K562 (cell line): ENCODE measurements around the gene GCK. TPM values are rescaled to one million over a fixed set of nuclear protein-coding genes. Genes with fewer than 3 reads are reported as not detected.

Experiments
- BACH1 ChIP-seq: fragments of 200-800 bp; sonication (Bioruptor generic); IDR thresholded peaks from 2 replicates; pipeline ENCODE4 v1.6.1; 2016; ENCODE audit warnings: missing genetic modification characterization, missing compliant biosample characterization
- BRCA1 ChIP-seq, 2 experiments: fragments of 450-650 bp in 1 of 2; sonication (generic) in 1 of 2; formaldehyde crosslinking in 1 of 2; IDR thresholded peaks; 2 replicates each; pipeline versions ENCODE4 v1.5.0 to v1.6.1; 2017 to 2020; ENCODE audit warnings: mild to moderate bottlenecking in 1 of 2, missing genetic modification reagents in 1 of 2
- CCAR2 ChIP-seq: fragments of 200-400 bp; formaldehyde crosslinking; IDR thresholded peaks from 2 replicates; pipeline ENCODE4 v1.6.1; 2017; ENCODE audit warnings: mild to moderate bottlenecking, low read depth, low read length
- CHD4 ChIP-seq: fragments of 200-600 bp; sonication (generic); IDR thresholded peaks from 3 replicates; pipeline ENCODE4 v1.6.1; 2012; ENCODE audit warnings: low read depth, mild to moderate bottlenecking, mixed read lengths, low read length, inconsistent platforms; ENCODE audit not compliant: insufficient read depth, insufficient replicate concordance, poor library complexity, severe bottlenecking
- EP300 ChIP-seq: IDR thresholded peaks from 2 replicates; pipeline ENCODE4 v1.6.1; 2012; ENCODE audit warnings: low read length, improper control_type of control experiment
- EZH2 ChIP-seq: IDR thresholded peaks from 2 replicates; pipeline ENCODE4 v1.6.1; 2012; ENCODE audit warnings: low read depth, mild to moderate bottlenecking, inconsistent platforms, low read length, borderline replicate concordance
- HDAC2 ChIP-seq: fragments of 450-650 bp; IDR thresholded peaks from 2 replicates; pipeline ENCODE4 v1.6.1; 2016; ENCODE audit warnings: mild to moderate bottlenecking
- JUNB ChIP-seq: fragments of 450-650 bp; formaldehyde crosslinking; conservative IDR thresholded peaks from 2 replicates; pipeline ENCODE4 v1.4.0; 2020; ENCODE audit warnings: mild to moderate bottlenecking
- MCM7 ChIP-seq, 2 experiments: fragments of 450-650 bp; IDR thresholded peaks; 2 replicates each; pipeline ENCODE4 v1.6.1; 2016 to 2018
- NCOA2 ChIP-seq, 2 experiments: fragments of 450-650 bp; IDR thresholded peaks; 2 replicates each; pipeline ENCODE4 v1.6.1; 2018; ENCODE audit warnings: mild to moderate bottlenecking in 2 of 2, moderate library complexity in 1 of 2; ENCODE audit not compliant: partially characterized antibody in 2 of 2
- NCOA4 ChIP-seq: fragments of 450-650 bp; IDR thresholded peaks from 2 replicates; pipeline ENCODE4 v1.6.1; 2018; ENCODE audit warnings: mild to moderate bottlenecking; ENCODE audit not compliant: partially characterized antibody
- NFATC3 ChIP-seq: fragments of 450-650 bp; IDR thresholded peaks from 2 replicates; pipeline ENCODE4 v1.6.1; 2017; ENCODE audit warnings: mild to moderate bottlenecking
- NONO ChIP-seq, 2 experiments: fragments of 200-400 bp in 1 of 2; fragments of 450-650 bp in 1 of 2; formaldehyde crosslinking in 1 of 2; IDR thresholded peaks; 2 replicates each; pipeline ENCODE4 v1.6.1; 2017; ENCODE audit warnings: low read depth in 2 of 2, mild to moderate bottlenecking in 2 of 2, moderate library complexity in 2 of 2, low read length in 1 of 2
- RBM34 ChIP-seq: fragments of 200-400 bp; formaldehyde crosslinking; IDR thresholded peaks from 2 replicates; pipeline ENCODE4 v1.6.1; 2018; ENCODE audit warnings: low read length, borderline replicate concordance; ENCODE audit not compliant: insufficient read depth
- RFX5 ChIP-seq: IDR thresholded peaks from 2 replicates; pipeline ENCODE4 v1.6.1; 2011; ENCODE audit warnings: low read depth, mild to moderate bottlenecking, improper control_type of control experiment, low read length
- SAFB ChIP-seq: fragments of 200-400 bp; formaldehyde crosslinking; IDR thresholded peaks from 2 replicates; pipeline ENCODE4 v1.6.1; 2017; ENCODE audit warnings: low read depth, low read length, borderline replicate concordance
- SETDB1 ChIP-seq: IDR thresholded peaks from one replicate; pipeline ENCODE4 v1.6.1; 2012; ENCODE audit warnings: low read length, control low read depth, inconsistent platforms
- SRF ChIP-seq, 2 experiments: fragments of 250-450, 450-650 bp in 1 of 2; sonication (Bioruptor Pico) in 1 of 2; sonication (generic) in 1 of 2; formaldehyde crosslinking; IDR thresholded peaks; 2 replicates each; pipeline versions ENCODE4 v1.5.0 to v1.5.1; 2020 to 2022; ENCODE audit warnings: mild to moderate bottlenecking in 1 of 2, missing genetic modification reagents in 1 of 2
- TAL1 ChIP-seq: fragments of 450-650 bp; IDR thresholded peaks from 2 replicates; pipeline ENCODE4 v1.6.1; 2016; ENCODE audit warnings: mild to moderate bottlenecking
- TSC22D4 ChIP-seq: fragments of 450-650 bp; IDR thresholded peaks from 2 replicates; pipeline ENCODE4 v1.6.1; 2016; ENCODE audit warnings: missing genetic modification characterization, missing biosample characterization, control low read depth
- ZFPM2 ChIP-seq: fragments of 250-450 bp; sonication (Bioruptor Pico); IDR thresholded peaks from 2 replicates; pipeline ENCODE4 v1.5.1; 2022; ENCODE audit warnings: mild to moderate bottlenecking
- ZNF165 ChIP-seq: fragments of 250-450 bp; sonication (Bioruptor Pico); IDR thresholded peaks from 2 replicates; pipeline ENCODE4 v1.4.0; 2020; ENCODE audit warnings: borderline replicate concordance
- ZNF232 ChIP-seq: sonication (generic); formaldehyde crosslinking; IDR thresholded peaks from 2 replicates; pipeline ENCODE4 v1.8.0; 2022; ENCODE audit warnings: mild to moderate bottlenecking, missing genetic modification reagents
- ZNF79 ChIP-seq: fragments of 250-450 bp; sonication (Bioruptor Pico); IDR thresholded peaks from 2 replicates; pipeline ENCODE4 v1.4.0; 2020; ENCODE audit warnings: low read depth, mild to moderate bottlenecking, moderate library complexity
- polyA plus RNA-seq, 8 experiments: library from polyadenylated mRNA; depleted of rRNA in 4 of 8; stranded (reverse) in 5 of 8; unstranded in 3 of 8; fragments of >200 nt; fragmentation: Nextera tagmentation in 2 of 8; fragmentation: Illumina TruSeq in 1 of 8; extraction: Ambion mirVana in 2 of 8; extraction: Trizol in 1 of 8; gene quantifications; 2 replicates each; pipeline versions ENCODE4 v1.2.1 to v1.2.3, GENCODE V29; 2011 to 2014; ENCODE audit warnings: inconsistent platforms in 1 of 8, missing spikeins in 1 of 8
- total RNA-seq, 7 experiments: library from RNA; depleted of rRNA in 6 of 7; stranded (reverse); fragments of >200 nt in 6 of 7; fragmentation: Illumina TruSeq in 2 of 7; extraction: Trizol in 2 of 7; gene quantifications; 2 replicates each; pipeline versions ENCODE4 v1.2.1 to v1.2.3, GENCODE V29; 2011 to 2021; ENCODE audit warnings: low replicate concordance in 1 of 7
- TF ChIP-seq, protein P1 (sequence below): sonication (generic); formaldehyde crosslinking; IDR thresholded peaks from 2 replicates; pipeline ENCODE4 v1.8.0; 2023; ENCODE audit warnings: mild to moderate bottlenecking, missing genetic modification reagents
- TF ChIP-seq, protein P2 (sequence below): fragments of 450-650 bp; IDR thresholded peaks from 2 replicates; pipeline ENCODE4 v1.6.1; 2016; ENCODE audit warnings: low read depth, mild to moderate bottlenecking, moderate library complexity
- TF ChIP-seq, protein P3 (sequence below): fragments of 450-650 bp; IDR thresholded peaks from 2 replicates; pipeline ENCODE4 v1.6.1; 2017; ENCODE audit warnings: mild to moderate bottlenecking, moderate library complexity

Gene GCK
- total and polyA plus RNA-seq, 9 of the 15 experiments (the other 6 are each of a cell fraction or from before 2014, with no cell fraction given): 0.11 to 0.55 (median 0.16) TPM; not detected in 3

DNA sequence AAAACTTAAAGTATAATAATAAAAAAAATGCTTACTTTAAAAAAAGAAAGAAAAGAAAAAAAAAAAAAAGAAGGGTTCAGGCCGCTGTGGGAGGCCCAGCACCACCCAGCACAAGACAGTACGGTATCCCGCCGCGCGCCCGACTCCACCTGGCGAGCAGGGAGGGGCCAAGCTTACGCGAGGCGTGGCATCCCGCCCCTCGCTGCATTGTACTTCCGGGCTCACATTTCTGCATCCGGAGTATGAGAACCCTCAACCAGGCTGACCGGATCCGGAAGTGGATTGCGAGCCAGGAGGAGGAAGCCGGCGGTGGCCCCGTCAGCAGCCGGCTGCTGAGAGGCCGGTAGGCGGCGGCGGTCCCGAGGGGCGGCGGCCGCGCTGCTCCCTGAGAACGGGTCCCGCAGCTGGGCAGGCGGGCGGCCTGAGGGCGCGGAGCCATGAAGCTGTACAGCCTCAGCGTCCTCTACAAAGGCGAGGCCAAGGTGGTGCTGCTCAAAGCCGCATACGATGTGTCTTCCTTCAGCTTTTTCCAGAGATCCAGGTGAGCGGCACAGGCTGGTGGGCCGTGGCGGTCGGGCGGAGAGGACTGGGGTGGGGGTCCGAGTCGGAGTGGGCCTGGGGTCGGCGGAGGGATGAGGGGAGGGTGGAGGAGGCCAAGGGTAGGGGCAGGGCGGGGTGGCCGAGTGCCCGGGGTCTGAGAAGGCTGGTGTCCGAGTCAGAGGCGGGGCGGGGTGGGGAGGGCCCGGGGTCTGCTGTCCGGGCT lies 11.6 kb upstream of the GCK start, which contains the start of gene YKT6 (continued):
- TF ChIP-seq SRF (CRISPR knock-in tag; IDR thresholded peaks at IDR 0.05) (peak in 1 of 2 experiments; percentile 37; a peak in 1 of 4 replicates), ZNF165 (no peak), MCM7 (IDR thresholded peaks at IDR 0.05) (no peak), CCAR2 (no peak), NFATC3 (no peak), NONO (IDR thresholded peaks at IDR 0.05; ENCODE audit: low read depth in 2 of 2, low read length in 1 of 2) (peak in 1 of 2 experiments; percentile 38; a peak in 1 of 4 replicates), BACH1 (tag) (no peak), SETDB1 (no peak), ZFPM2 (no peak), EZH2 (no peak), RBM34 (no peak), NCOA2 (IDR thresholded peaks at IDR 0.05; ENCODE audit: partially characterized antibody in 2 of 2) (no peak), TSC22D4 (no peak), HDAC2 (no peak), BRCA1 (IDR thresholded peaks at IDR 0.05) (no peak), BRCA1 (CRISPR knock-in tag; IDR thresholded peaks at IDR 0.05) (no peak), EP300 (no peak), ZNF79 (CRISPR knock-in tag) (no peak), RFX5 (no peak), CHD4 (no peak), TAL1 (no peak), NCOA4 (no peak), SAFB (no peak), ZNF232 (CRISPR knock-in tag) (no peak), JUNB (CRISPR knock-in tag) (no peak)
- TF ChIP-seq, protein P1, sequence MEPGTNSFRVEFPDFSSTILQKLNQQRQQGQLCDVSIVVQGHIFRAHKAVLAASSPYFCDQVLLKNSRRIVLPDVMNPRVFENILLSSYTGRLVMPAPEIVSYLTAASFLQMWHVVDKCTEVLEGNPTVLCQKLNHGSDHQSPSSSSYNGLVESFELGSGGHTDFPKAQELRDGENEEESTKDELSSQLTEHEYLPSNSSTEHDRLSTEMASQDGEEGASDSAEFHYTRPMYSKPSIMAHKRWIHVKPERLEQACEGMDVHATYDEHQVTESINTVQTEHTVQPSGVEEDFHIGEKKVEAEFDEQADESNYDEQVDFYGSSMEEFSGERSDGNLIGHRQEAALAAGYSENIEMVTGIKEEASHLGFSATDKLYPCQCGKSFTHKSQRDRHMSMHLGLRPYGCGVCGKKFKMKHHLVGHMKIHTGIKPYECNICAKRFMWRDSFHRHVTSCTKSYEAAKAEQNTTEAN (CRISPR knock-in tag): no peak
- TF ChIP-seq, protein P2, sequence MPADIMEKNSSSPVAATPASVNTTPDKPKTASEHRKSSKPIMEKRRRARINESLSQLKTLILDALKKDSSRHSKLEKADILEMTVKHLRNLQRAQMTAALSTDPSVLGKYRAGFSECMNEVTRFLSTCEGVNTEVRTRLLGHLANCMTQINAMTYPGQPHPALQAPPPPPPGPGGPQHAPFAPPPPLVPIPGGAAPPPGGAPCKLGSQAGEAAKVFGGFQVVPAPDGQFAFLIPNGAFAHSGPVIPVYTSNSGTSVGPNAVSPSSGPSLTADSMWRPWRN: no peak
- TF ChIP-seq, protein P3, sequence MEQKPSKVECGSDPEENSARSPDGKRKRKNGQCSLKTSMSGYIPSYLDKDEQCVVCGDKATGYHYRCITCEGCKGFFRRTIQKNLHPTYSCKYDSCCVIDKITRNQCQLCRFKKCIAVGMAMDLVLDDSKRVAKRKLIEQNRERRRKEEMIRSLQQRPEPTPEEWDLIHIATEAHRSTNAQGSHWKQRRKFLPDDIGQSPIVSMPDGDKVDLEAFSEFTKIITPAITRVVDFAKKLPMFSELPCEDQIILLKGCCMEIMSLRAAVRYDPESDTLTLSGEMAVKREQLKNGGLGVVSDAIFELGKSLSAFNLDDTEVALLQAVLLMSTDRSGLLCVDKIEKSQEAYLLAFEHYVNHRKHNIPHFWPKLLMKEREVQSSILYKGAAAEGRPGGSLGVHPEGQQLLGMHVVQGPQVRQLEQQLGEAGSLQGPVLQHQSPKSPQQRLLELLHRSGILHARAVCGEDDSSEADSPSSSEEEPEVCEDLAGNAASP: no peak
